ENCODE results near the gene ALDH2. TPM values are rescaled to one million over a fixed set of nuclear protein-coding genes. Genes with fewer than 3 reads are reported as not detected.

ALDH2 gene
- total RNA-seq, 1 donor from 2014 or later: 0.09 TPM

DNA sequence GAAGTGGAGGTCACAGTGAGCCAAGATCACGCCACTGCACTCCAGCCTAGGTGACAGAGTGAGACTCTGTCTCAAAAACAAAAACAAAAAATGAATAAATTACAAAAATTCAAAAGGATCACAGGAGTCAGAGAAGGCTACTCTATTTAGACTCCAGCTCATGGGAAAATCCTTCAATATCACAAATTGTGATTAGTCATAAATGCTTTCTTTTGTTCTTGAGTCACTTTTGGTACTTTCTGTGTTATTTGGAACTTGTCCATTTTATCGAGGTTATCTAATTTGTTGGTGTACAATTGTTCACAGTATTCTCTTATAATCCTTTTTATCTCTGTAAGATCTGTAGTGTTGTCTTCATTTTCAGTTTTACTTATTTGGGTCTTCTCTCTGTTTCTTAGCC, 18.9 kb downstream of the ALDH2 start:
- no peak for DNase-seq
- no peaks in the 10 kb centered on the region for H3K36me3 Mint-ChIP-seq (ENCODE audit: low read depth)
- no peaks in the 10 kb centered on the region for H3K9me3 Mint-ChIP-seq
- H3K4me1 Mint-ChIP-seq: no peaks in the 10 kb centered on the region
- H3K27me3 Mint-ChIP-seq: peaks cover 3% of the 10 kb centered on the region
- no peak overlapping the region for H3K4me3 Mint-ChIP-seq
- H3K27ac Mint-ChIP-seq: no peak overlapping the region
- intact Hi-C loops (cut with micrococcal nuclease): no loop called here

- no peaks in the 10 kb centered on the region for H3K9me3 Mint-ChIP-seq
- no peak for DNase-seq
- no peaks in the 10 kb centered on the region for H3K36me3 Mint-ChIP-seq (ENCODE audit: low read depth)
- intact Hi-C loops (cut with micrococcal nuclease): no loop called here
- H3K4me3 Mint-ChIP-seq: no peak overlapping the region
- H3K4me1 Mint-ChIP-seq: no peaks in the 10 kb centered on the region
- peaks cover 3% of the 10 kb centered on the region for H3K27me3 Mint-ChIP-seq
- H3K27ac Mint-ChIP-seq: no peak overlapping the region
Measured at GRCh38 chr12:111788178-111788654, 21.5 kb downstream of the ALDH2 start.

DNA sequence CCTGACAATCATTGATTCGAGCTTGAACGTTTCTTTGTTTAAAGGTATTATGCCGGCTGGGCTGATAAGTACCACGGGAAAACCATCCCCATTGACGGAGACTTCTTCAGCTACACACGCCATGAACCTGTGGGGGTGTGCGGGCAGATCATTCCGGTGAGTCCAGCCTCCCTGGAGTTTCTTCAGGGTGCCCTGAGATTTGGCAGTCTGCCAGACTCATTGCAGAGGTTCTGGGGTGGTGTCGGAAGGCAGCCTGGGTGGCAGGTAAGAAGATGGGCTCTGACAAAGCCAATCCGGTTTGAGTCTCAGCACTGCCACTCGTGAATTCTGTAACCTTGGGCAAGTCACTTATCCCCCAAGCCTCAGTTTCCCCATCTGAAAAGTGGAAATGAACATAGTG, 23.0 kb downstream of the ALDH2 start:
- Mint-ChIP-seq H3K27ac (no peak overlapping the region), H3K4me1 (no peaks in the 10 kb centered on the region), H3K36me3 (ENCODE audit: low read depth) (no peaks in the 10 kb centered on the region), H3K4me3 (no peak overlapping the region), H3K9me3 (no peaks in the 10 kb centered on the region), H3K27me3 (peaks cover 3% of the 10 kb centered on the region)
- intact Hi-C loops (cut with micrococcal nuclease): no loop called here
- DNase-seq: no peak

DNA sequence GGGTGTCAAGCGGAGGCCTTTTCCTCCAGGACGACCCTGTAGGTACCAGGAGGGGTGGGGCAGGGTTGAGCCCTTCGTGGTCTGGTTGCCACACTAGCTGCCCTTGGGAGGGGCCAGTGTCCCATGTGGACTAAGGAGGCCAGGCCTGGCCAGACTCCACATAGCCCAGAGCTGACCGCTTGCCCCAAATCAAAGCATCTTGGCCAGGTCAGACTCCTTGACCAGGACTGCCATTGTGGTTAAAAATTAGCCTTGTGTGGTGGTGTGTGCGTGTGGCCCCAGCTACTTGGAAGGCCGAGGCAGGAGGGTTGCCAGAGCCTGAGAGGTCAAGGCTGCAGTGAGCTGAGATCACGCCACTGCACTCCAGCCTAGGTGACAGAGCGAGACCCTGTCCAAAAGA, 24.8 kb downstream of the ALDH2 start:
- DNase-seq: no peak
- Mint-ChIP-seq H3K9me3 (no peaks in the 10 kb centered on the region), H3K27ac (no peak overlapping the region), H3K36me3 (ENCODE audit: low read depth) (no peaks in the 10 kb centered on the region), H3K4me1 (no peaks in the 10 kb centered on the region), H3K27me3 (no peaks in the 10 kb centered on the region), H3K4me3 (no peak overlapping the region)
- intact Hi-C loops (cut with micrococcal nuclease): no loop called here

GRCh38 chr12:111792155-111792855, 25.6 kb downstream of the ALDH2 start:
- intact Hi-C loops (cut with micrococcal nuclease): no loop called here
- H3K9me3 Mint-ChIP-seq: no peaks in the 10 kb centered on the region
- H3K27ac Mint-ChIP-seq: no peak overlapping the region
- no peaks in the 10 kb centered on the region for H3K27me3 Mint-ChIP-seq
- no peak for DNase-seq
- no peak overlapping the region for H3K4me3 Mint-ChIP-seq
- H3K4me1 Mint-ChIP-seq: no peaks in the 10 kb centered on the region
- H3K36me3 Mint-ChIP-seq (ENCODE audit: low read depth): no peaks in the 10 kb centered on the region

- H3K4me3 Mint-ChIP-seq: no peak overlapping the region
- no peaks in the 10 kb centered on the region for H3K36me3 Mint-ChIP-seq (ENCODE audit: low read depth)
- intact Hi-C loops (cut with micrococcal nuclease): no loop called here
- H3K4me1 Mint-ChIP-seq: no peaks in the 10 kb centered on the region
- no peaks in the 10 kb centered on the region for H3K9me3 Mint-ChIP-seq
- no peak overlapping the region for H3K27ac Mint-ChIP-seq
- H3K27me3 Mint-ChIP-seq: no peaks in the 10 kb centered on the region
- no peak for DNase-seq
Measured at GRCh38 chr12:111792856-111793235, 26.1 kb downstream of the ALDH2 start.

DNA sequence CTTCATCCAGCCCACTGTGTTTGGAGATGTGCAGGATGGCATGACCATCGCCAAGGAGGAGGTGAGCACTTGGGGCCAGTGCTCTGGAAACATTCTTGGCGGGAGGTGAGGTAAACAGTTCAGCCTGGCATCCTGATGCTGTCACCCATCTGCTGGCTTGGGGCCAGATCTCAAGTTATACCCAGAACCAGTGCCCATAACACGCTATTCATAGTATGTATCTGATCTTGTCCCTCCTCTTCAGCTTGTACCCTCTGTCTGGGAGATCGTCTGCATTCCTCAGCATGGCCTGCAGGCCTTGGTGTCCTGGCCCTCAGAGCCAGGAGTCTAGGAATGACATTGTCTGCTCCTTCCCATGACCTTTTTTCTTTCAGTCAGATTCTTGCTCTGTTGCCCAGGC, 31.4 kb downstream of the ALDH2 start:
- intact Hi-C loops (cut with micrococcal nuclease): no loop called here

GRCh38 chr12:111799758-111800157, 33.0 kb downstream of the ALDH2 start:
- no peak overlapping the region for H3K27ac Mint-ChIP-seq
- no peaks in the 10 kb centered on the region for H3K9me3 Mint-ChIP-seq
- no peak for DNase-seq
- H3K27me3 Mint-ChIP-seq: no peaks in the 10 kb centered on the region
- H3K36me3 Mint-ChIP-seq (ENCODE audit: low read depth): no peaks in the 10 kb centered on the region
- intact Hi-C loops (cut with micrococcal nuclease): no loop called here
- no peak overlapping the region for H3K4me3 Mint-ChIP-seq
- H3K4me1 Mint-ChIP-seq: no peaks in the 10 kb centered on the region

More for the DNA sequence above, 31.4 kb downstream of the ALDH2 start:
- Mint-ChIP-seq H3K4me3 (no peak overlapping the region), H3K27me3 (no peaks in the 10 kb centered on the region), H3K36me3 (ENCODE audit: low read depth) (no peaks in the 10 kb centered on the region), H3K9me3 (no peaks in the 10 kb centered on the region), H3K4me1 (no peaks in the 10 kb centered on the region), H3K27ac (no peak overlapping the region)
- no peak for DNase-seq

DNA sequence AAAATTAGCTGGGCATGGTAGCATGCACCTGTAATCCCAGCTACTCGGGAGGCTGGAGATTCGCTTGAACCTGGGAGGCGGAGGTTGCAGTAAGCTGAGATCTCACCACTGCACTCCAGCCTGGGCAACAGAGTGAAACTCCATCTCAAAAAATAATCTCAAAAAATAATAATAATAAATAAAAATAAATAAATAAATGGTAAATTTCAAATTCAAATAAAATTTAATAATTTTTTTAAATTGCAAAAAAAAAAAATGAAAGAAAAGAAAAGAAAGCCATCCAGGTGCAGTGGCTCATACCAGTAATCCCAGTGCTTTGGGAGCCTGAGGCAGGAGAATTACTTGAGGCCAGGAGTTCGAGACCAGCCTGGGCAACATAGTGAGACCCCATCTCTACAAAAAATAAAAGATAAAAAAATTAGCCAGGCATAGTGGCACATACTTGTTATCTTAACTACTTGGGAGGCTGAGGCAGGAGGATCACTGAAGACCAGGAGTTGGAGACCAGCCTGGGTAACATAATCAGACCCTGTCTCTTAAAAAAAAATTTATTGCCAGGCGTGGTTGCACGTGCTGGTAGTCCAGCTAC, 36.4 kb downstream of the ALDH2 start:
- no peak for DNase-seq
- no peak overlapping the region for H3K4me3 Mint-ChIP-seq
- H3K9me3 Mint-ChIP-seq: no peaks in the 10 kb centered on the region
- H3K36me3 Mint-ChIP-seq (ENCODE audit: low read depth): no peaks in the 10 kb centered on the region
- no peaks in the 10 kb centered on the region for H3K4me1 Mint-ChIP-seq
- no peaks in the 10 kb centered on the region for H3K27me3 Mint-ChIP-seq
- no peak overlapping the region for H3K27ac Mint-ChIP-seq
- intact Hi-C loops (cut with micrococcal nuclease): no loop called here

DNA sequence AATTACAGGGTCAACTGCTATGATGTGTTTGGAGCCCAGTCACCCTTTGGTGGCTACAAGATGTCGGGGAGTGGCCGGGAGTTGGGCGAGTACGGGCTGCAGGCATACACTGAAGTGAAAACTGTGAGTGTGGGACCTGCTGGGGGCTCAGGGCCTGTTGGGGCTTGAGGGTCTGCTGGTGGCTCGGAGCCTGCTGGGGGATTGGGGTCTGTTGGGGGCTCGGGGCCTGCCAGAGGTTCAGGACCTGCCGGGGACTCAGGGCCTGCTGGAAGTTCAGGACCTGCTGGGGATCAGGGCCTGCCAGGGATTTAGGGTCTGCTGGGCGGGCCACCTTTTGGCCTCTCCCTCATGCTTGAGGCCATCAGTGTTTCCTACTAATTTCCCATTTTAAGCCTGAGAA, 37.1 kb downstream of the ALDH2 start:
- Mint-ChIP-seq H3K4me3 (no peak overlapping the region), H3K4me1 (no peaks in the 10 kb centered on the region), H3K27ac (no peak overlapping the region), H3K9me3 (no peaks in the 10 kb centered on the region), H3K36me3 (ENCODE audit: low read depth) (no peaks in the 10 kb centered on the region), H3K27me3 (no peaks in the 10 kb centered on the region)
- intact Hi-C loops (cut with micrococcal nuclease): no loop called here
- DNase-seq: no peak

DNA sequence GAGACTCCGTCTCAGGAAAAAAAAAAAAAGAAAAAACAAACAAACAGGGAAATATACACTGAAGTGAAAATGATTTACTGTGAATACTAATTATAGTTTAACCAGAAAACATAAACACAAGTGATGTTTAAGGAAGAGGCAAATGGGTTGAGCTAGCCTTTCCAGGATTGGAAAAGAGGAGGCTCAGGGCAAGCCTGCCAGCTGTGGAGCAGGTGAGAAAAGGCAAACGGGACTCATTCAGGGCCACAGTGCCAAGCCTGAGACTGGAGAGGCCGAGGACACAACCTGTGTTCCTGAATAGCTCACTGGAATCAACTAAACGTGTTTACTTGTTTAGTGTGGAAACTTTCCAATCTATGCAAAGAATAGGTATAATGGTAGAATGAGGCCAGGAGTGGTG, 39.6 kb downstream of the ALDH2 start:
- DNase-seq: no peak
- no peaks in the 10 kb centered on the region for H3K36me3 Mint-ChIP-seq (ENCODE audit: low read depth)
- no peak overlapping the region for H3K4me3 Mint-ChIP-seq
- no peaks in the 10 kb centered on the region for H3K9me3 Mint-ChIP-seq
- no peak overlapping the region for H3K27ac Mint-ChIP-seq
- intact Hi-C loops (cut with micrococcal nuclease): no loop called here
- H3K4me1 Mint-ChIP-seq: no peaks in the 10 kb centered on the region
- H3K27me3 Mint-ChIP-seq: no peaks in the 10 kb centered on the region

DNA sequence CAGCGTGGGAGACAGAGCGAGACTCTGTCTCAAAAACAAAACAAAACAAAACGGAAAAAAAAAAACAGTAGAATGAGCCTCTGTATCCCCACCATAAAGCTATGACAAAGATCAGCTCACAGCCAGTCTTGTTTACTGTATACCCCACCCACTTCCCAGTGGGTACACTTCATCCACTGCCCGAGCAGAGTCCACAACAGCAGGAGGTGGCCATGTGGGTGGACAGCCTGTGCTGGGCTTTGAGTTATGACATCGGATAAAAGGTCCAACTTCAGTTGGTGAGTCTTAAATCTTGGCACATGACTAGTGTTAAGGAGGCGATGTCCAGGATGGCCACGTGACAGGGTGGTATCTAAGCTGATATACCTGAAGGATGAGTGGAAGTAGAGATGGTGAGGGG, 40.5 kb downstream of the ALDH2 start:
- no peak overlapping the region for H3K27ac Mint-ChIP-seq
- DNase-seq: no peak
- H3K4me1 Mint-ChIP-seq: no peaks in the 10 kb centered on the region
- H3K36me3 Mint-ChIP-seq (ENCODE audit: low read depth): no peaks in the 10 kb centered on the region
- H3K9me3 Mint-ChIP-seq: no peaks in the 10 kb centered on the region
- intact Hi-C loops (cut with micrococcal nuclease): no loop called here
- no peaks in the 10 kb centered on the region for H3K27me3 Mint-ChIP-seq
- H3K4me3 Mint-ChIP-seq: no peak overlapping the region

- Mint-ChIP-seq H3K27me3 (peaks cover 14% of the 10 kb centered on the region), H3K36me3 (ENCODE audit: low read depth) (no peaks in the 10 kb centered on the region), H3K4me3 (no peak overlapping the region), H3K9me3 (no peaks in the 10 kb centered on the region), H3K4me1 (peaks cover 7% of the 10 kb centered on the region), H3K27ac (no peak overlapping the region)
- intact Hi-C loops (cut with micrococcal nuclease): loop anchor here (1.0 to 5.0 kb wide), 4 partner anchors 46 to 416 kb away; partner anchors contain the start of gene ALDH2
- peak; percentile 89 for DNase-seq
Measured at GRCh38 chr12:111812881-111813741, 46.4 kb downstream of the ALDH2 start.

GRCh38 chr12:111816065-111816615, 49.4 kb downstream of the ALDH2 start:
- peaks cover 30% of the 10 kb centered on the region for H3K27me3 Mint-ChIP-seq
- H3K27ac Mint-ChIP-seq: no peak overlapping the region
- H3K4me1 Mint-ChIP-seq: peaks cover 7% of the 10 kb centered on the region
- DNase-seq: no peak
- intact Hi-C loops (cut with micrococcal nuclease): no loop called here
- H3K9me3 Mint-ChIP-seq: no peaks in the 10 kb centered on the region
- H3K36me3 Mint-ChIP-seq (ENCODE audit: low read depth): no peaks in the 10 kb centered on the region
- H3K4me3 Mint-ChIP-seq: no peak overlapping the region

Data from activated CD4-positive, alpha-beta T cell treated with anti-CD3 and anti-CD28 coated beads, Interleukin-2, amount 10 ng/mL, durations not matched to agents 24 days and 14 days (primary cell).